Body of pancreas (tissue), 4 donors: Measurements from ENCODE around the gene SRRM1.

Experiments used
- CTCF ChIP-seq, 7 experiments: fragments of 450-650 bp in 4 of 7; fragments of 200-600 bp in 3 of 7; sonication (generic) in 3 of 7; IDR thresholded peaks; one replicate each; pipeline ENCODE4 v1.5.1; 2016 to 2019; ENCODE audit warnings: antibody characterized with exemption in 7 of 7
- POLR2A ChIP-seq, 3 donors: fragments of 450-650 bp; IDR thresholded peaks; one replicate each; pipeline ENCODE4 v1.6.1; 2016; ENCODE audit warnings: antibody characterized with exemption in 3 of 3, mild to moderate bottlenecking in 2 of 3

- TF ChIP-seq CTCF (IDR thresholded peaks at IDR 0.05): no peak
- TF ChIP-seq POLR2A (IDR thresholded peaks at IDR 0.05): no peak
Observed at GRCh38 chr1:24659993-24660665, 17.0 kb downstream of the SRRM1 start.
